Aorta (tissue), 5 donors: ENCODE results near the gene UBTD1. TPM values are rescaled to one million over a fixed set of nuclear protein-coding genes. Genes with fewer than 3 reads are reported as not detected.

Experiments
- ATAC-seq: fragments of 200-7000 bp; cut with Tn5 transposase; one replicate; pipeline ENCODE4 v1.9.1; 2022; ENCODE audit warnings: moderate library complexity; ENCODE audit not compliant: low FRiP score
- DNase-seq, 2 donors: peaks; one replicate each; pipeline ENCODE4 v3.0.0-alpha.2; 2020
- H3K27ac ChIP-seq, 2 donors: one replicate each; pipeline ENCODE4 v1.5.1; 2013; ENCODE audit warnings: low read length in 2 of 2, mild to moderate bottlenecking in 2 of 2, moderate library complexity in 2 of 2, control low read depth in 1 of 2, inconsistent platforms in 1 of 2, low read depth in 1 of 2
- H3K27me3 ChIP-seq, 2 donors: one replicate each; pipeline ENCODE4 v1.6.1; 2013; ENCODE audit warnings: control low read depth in 1 of 2, low read length in 1 of 2, mild to moderate bottlenecking in 1 of 2, moderate library complexity in 1 of 2; ENCODE audit not compliant: insufficient read depth in 2 of 2, control insufficient read depth in 1 of 2
- H3K36me3 ChIP-seq, 2 donors: one replicate each; pipeline ENCODE4 v1.6.1; 2013; ENCODE audit warnings: control low read depth in 1 of 2, low read length in 1 of 2, mild to moderate bottlenecking in 1 of 2; ENCODE audit not compliant: insufficient read depth in 2 of 2, control insufficient read depth in 1 of 2
- H3K4me1 ChIP-seq, 2 donors: one replicate each; pipeline ENCODE4 v1.6.1; 2013; ENCODE audit warnings: low read length in 2 of 2, control low read depth in 1 of 2, mild to moderate bottlenecking in 1 of 2, moderate library complexity in 1 of 2; ENCODE audit not compliant: insufficient read depth in 2 of 2, control insufficient read depth in 1 of 2
- H3K4me3 ChIP-seq, 2 donors: one replicate each; pipeline ENCODE4 v1.5.1; 2013; ENCODE audit warnings: low read length in 2 of 2, control low read depth in 1 of 2, mild to moderate bottlenecking in 1 of 2
- H3K9me3 ChIP-seq: one replicate; pipeline ENCODE4 v1.6.1; 2013; ENCODE audit warnings: mild to moderate bottlenecking, low read length; ENCODE audit not compliant: control insufficient read depth
- WGBS, 2 donors: extraction: QIAGEN DNeasy Blood & Tissue Kit; methylation state at CpG; one replicate each; pipeline ENCODE4 v1.1.7; 2013; 5-methylcytosine and 5-hydroxymethylcytosine counted together
- intact Hi-C, 2 donors: fragments of 100-400 bp; cut with DNase I; formaldehyde crosslinking; loops; one replicate each; pipeline versions ENCODE4 v1.14.2 to v1.15.0; 2022
- polyA plus RNA-seq, 2 donors: library from polyadenylated mRNA; stranded (reverse); fragments of 200-250 nt; gene quantifications; one replicate each; pipeline ENCODE4 v1.2.3, GENCODE V29; 2013
- total RNA-seq, 2 donors: library from RNA; stranded (reverse); fragmentation: NEBNext Ultra II Directional; extraction: Animal tissue kit (Norgen Biotek cat#: 25700); gene quantifications; one replicate each; pipeline ENCODE4 v1.2.1, GENCODE V29; 2021
- donor health status: healthy with polysubstance abuse.
- donor health status: Bipolar disorder and iron deficiency.
- donor health status: DM: no; HTN: no; CAD: no.
- donor health status: DM: no; HTN: no; CAD: no.
- donor health status: DM: yes; HTN: yes; CAD: no.

UBTD1 gene
- total and polyA plus RNA-seq, 4 donors = 10.1 to 18.9 (median 15.4) TPM

GRCh38 chr10:97608991-97609561, 110.4 kb downstream of the UBTD1 start:
- Histone ChIP-seq H3K4me3 (no peak overlapping the region), H3K9me3 (no peaks in the 10 kb centered on the region), H3K27me3 (no peaks in the 10 kb centered on the region), H3K4me1 (peaks cover 0 to 6% of the 10 kb centered on the region in 2 donors), H3K27ac (peak overlapping the region in 1 of 2 donors; percentile 64), H3K36me3 (no peaks in the 10 kb centered on the region)
- DNase-seq = no peak
- intact Hi-C loops = no loop called here
- ATAC-seq = peak; percentile 37
- 26% methylated on average over 13 of the region's 13 CpGs for WGBS, 2 donors

DNA sequence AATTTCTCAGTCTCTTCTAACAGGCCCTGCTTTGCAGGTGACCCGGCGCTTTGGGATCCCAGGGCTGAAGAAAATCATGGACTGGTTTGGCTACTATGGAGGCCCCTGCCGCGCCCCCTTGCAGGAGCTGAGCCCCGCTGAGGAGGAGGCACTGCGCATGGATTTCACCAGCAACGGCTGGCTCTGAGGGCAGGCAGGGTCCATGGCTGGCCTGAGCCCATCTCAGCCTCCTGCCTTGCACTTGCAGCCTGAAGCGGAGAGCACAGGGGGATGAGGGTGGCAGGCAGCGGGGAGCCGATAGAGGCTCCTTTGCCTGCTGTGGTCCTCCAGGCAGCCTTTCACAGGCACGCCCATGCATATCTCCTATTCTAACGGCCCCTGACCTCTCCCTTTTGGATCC, 112.7 kb downstream of the UBTD1 start:
- no peak overlapping the region for H3K27ac ChIP-seq
- intact Hi-C loops = loop anchor here (1.0 to 5.0 kb wide), 3 partner anchors 39 to 149 kb away; partner anchors contain the start of gene ANKRD2 (in 2 of the 2)
- H3K36me3 ChIP-seq = no peaks in the 10 kb centered on the region
- H3K9me3 ChIP-seq = no peaks in the 10 kb centered on the region
- no peak for DNase-seq
- H3K4me1 ChIP-seq = peaks cover 0 to 6% of the 10 kb centered on the region in 2 donors
- no peaks in the 10 kb centered on the region for H3K27me3 ChIP-seq
- no peak overlapping the region for H3K4me3 ChIP-seq
- ATAC-seq = peak; percentile 27
- whole genome bisulfite sequencing, 2 donors = 91 to 94% methylated on average over 12 of the region's 12 CpGs

GRCh38 chr10:97612386-97612785, 113.7 kb downstream of the UBTD1 start:
- WGBS, 2 donors = 3 to 7% methylated on average over 2 of the region's 2 CpGs
- DNase-seq (no peak), ATAC-seq (peak; percentile 72)
- intact Hi-C loops = loop anchor here in 1 of 2 donors (5.0 kb wide), 1 partner anchor 150 kb away; no protein-coding TSS in a partner anchor
- Histone ChIP-seq H3K27me3 (no peaks in the 10 kb centered on the region), H3K9me3 (no peaks in the 10 kb centered on the region), H3K4me1 (peaks cover 0 to 6% of the 10 kb centered on the region in 2 donors), H3K36me3 (no peaks in the 10 kb centered on the region), H3K27ac (no peak overlapping the region), H3K4me3 (no peak overlapping the region)

DNA sequence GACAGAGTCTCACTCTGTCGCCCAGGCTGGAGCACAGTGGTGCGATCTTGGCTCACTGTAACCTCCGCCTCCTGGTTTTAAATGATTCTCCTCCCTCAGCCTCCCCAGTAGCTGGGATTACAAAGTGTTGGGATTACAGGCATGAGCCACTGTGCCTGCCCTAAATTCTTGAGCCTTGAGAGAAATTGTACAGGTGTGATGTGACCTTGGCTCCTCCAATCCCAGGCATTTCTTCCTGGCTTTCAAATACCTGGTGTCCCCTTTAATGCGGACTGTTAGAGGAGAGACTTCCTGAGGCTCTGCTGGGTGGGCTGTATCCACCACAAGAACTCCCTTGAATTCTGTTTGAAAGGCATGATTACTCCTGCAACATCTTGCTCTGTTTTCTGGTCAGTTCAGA, 119.6 kb downstream of the UBTD1 start:
- Histone ChIP-seq H3K36me3 (no peaks in the 10 kb centered on the region), H3K4me1 (no peaks in the 10 kb centered on the region), H3K27ac (no peak overlapping the region), H3K9me3 (no peaks in the 10 kb centered on the region), H3K27me3 (no peaks in the 10 kb centered on the region), H3K4me3 (no peak overlapping the region)
- WGBS, 2 donors = 75 to 90% methylated on average over 4 of the region's 4 CpGs
- no peak for ATAC-seq
- intact Hi-C loops = no loop called here
- DNase-seq = no peak

DNA sequence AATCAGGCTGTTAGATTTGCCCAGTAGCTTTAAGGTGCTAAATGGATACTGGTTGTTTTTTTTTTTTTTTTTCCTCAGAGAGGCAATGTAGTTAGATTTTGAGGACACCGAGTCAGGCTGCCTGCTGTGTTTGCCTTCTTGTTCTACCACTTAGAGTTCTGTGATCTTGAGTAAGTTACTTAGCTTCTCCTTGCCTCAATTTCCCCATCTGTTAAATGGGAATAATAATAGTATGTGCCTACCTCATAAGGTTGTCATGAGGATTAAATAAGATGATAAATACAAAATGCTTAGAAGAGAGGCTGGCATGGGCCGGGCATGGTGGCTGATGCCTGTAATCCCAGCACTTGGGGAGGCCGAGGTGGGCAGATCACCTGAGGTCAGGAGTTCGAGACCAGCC, 120.0 kb downstream of the UBTD1 start:
- Histone ChIP-seq H3K4me3 (no peak overlapping the region), H3K27ac (no peak overlapping the region), H3K4me1 (no peaks in the 10 kb centered on the region), H3K36me3 (no peaks in the 10 kb centered on the region), H3K9me3 (no peaks in the 10 kb centered on the region), H3K27me3 (no peaks in the 10 kb centered on the region)
- intact Hi-C loops = no loop called here
- ATAC-seq (no peak), DNase-seq (no peak)
- 97 to 100% methylated on average over 3 to 4 of the region's 4 CpGs for WGBS, 2 donors

Other genes with a start within 250 kb of the UBTD1 start
- 1 to 10 TPM; 9.0 to 9.4 TPM for gene ARHGAP19, start 206.3 kb upstream of the UBTD1 start, total RNA-seq
- gene ARHGAP19, start 206.3 kb upstream of the UBTD1 start, polyA plus RNA-seq = 10 to 100 TPM in 1 of 2 donors, 1 to 10 TPM in 1; 1.8 to 12.8 TPM
- gene FRAT1, start 179.7 kb upstream of the UBTD1 start, total RNA-seq = 1 to 10 TPM; 2.4 to 4.5 TPM
- 1 to 10 TPM; 1.5 TPM for gene FRAT1, start 179.7 kb upstream of the UBTD1 start, polyA plus RNA-seq
- 1 to 10 TPM; 5.5 to 8.6 TPM for gene FRAT2, start 164.2 kb upstream of the UBTD1 start, total RNA-seq
- 1 to 10 TPM; 3.0 to 7.0 TPM for gene FRAT2, start 164.2 kb upstream of the UBTD1 start, polyA plus RNA-seq
- 10 to 100 TPM; 25.1 to 31.9 TPM for gene RRP12, start 97.6 kb upstream of the UBTD1 start, total RNA-seq
- 10 to 100 TPM in 1 of 2 donors, 1 to 10 TPM in 1; 6.4 to 10.7 TPM for gene RRP12, start 97.6 kb upstream of the UBTD1 start, polyA plus RNA-seq
- 100 to 1,000 TPM; 145 to 148 TPM for gene PGAM1, start 72.7 kb upstream of the UBTD1 start, total RNA-seq
- 100 to 1,000 TPM; 134 to 189 TPM for gene PGAM1, start 72.7 kb upstream of the UBTD1 start, polyA plus RNA-seq
- 10 to 100 TPM; 25.6 to 27.2 TPM for gene EXOSC1, start 52.9 kb upstream of the UBTD1 start, total RNA-seq
- gene EXOSC1, start 52.9 kb upstream of the UBTD1 start, polyA plus RNA-seq = 10 to 100 TPM; 39.4 to 41.9 TPM
- gene ZDHHC16, start 52.7 kb upstream of the UBTD1 start, total RNA-seq = 10 to 100 TPM; 29.6 to 35.6 TPM
- 10 to 100 TPM; 17.8 to 27.8 TPM for gene ZDHHC16, start 52.7 kb upstream of the UBTD1 start, polyA plus RNA-seq
- gene MMS19, start 502 bp upstream of the UBTD1 start, total RNA-seq = 10 to 100 TPM; 34.3 to 63.8 TPM
- 10 to 100 TPM; 16.2 to 73.4 TPM for gene MMS19, start 502 bp upstream of the UBTD1 start, polyA plus RNA-seq
- gene ANKRD2, start 73.9 kb downstream of the UBTD1 start, total RNA-seq = under 1 TPM; 0.39 to 0.78 TPM
- gene ANKRD2, start 73.9 kb downstream of the UBTD1 start, polyA plus RNA-seq = 1 to 10 TPM; 1.4 to 3.1 TPM
- 1 to 10 TPM; 1.9 to 4.6 TPM for gene HOGA1, start 85.5 kb downstream of the UBTD1 start, total RNA-seq
- gene HOGA1, start 85.5 kb downstream of the UBTD1 start, polyA plus RNA-seq = 1 to 10 TPM; 3.9 to 4.0 TPM
- gene C10orf62, start 90.8 kb downstream of the UBTD1 start, total RNA-seq = under 1 TPM; 0.29 to 0.42 TPM
- under 1 TPM in 1 of 2 donors, not detected in 1; 0.54 TPM for gene C10orf62, start 90.8 kb downstream of the UBTD1 start, polyA plus RNA-seq
- 1 to 10 TPM; 1.4 to 6.6 TPM for gene MORN4, start 134.6 kb downstream of the UBTD1 start, total RNA-seq
- 1 to 10 TPM; 4.5 to 8.8 TPM for gene MORN4, start 134.6 kb downstream of the UBTD1 start, polyA plus RNA-seq
- 10 to 100 TPM; 14.2 to 16.7 TPM for gene PI4K2A, start 141.7 kb downstream of the UBTD1 start, total RNA-seq
- gene PI4K2A, start 141.7 kb downstream of the UBTD1 start, polyA plus RNA-seq = 10 to 100 TPM in 1 of 2 donors, 1 to 10 TPM in 1; 6.5 to 10.0 TPM
- 10 to 100 TPM; 17.1 to 18.3 TPM for gene AVPI1, start 188.3 kb downstream of the UBTD1 start, total RNA-seq
- 10 to 100 TPM; 12.4 to 15.1 TPM for gene AVPI1, start 188.3 kb downstream of the UBTD1 start, polyA plus RNA-seq
- gene MARVELD1, start 214.8 kb downstream of the UBTD1 start, total RNA-seq = 10 to 100 TPM; 87.4 to 92.4 TPM
- 10 to 100 TPM; 48.1 to 85.8 TPM for gene MARVELD1, start 214.8 kb downstream of the UBTD1 start, polyA plus RNA-seq
- gene ZFYVE27, start 238.2 kb downstream of the UBTD1 start, total RNA-seq = 10 to 100 TPM; 23.0 to 33.2 TPM
- 10 to 100 TPM in 1 of 2 donors, 1 to 10 TPM in 1; 6.1 to 24.6 TPM for gene ZFYVE27, start 238.2 kb downstream of the UBTD1 start, polyA plus RNA-seq